ENCODE data around the gene DHRS4L2. TPM values are rescaled to one million over a fixed set of nuclear protein-coding genes. Genes with fewer than 3 reads are reported as not detected.

The DHRS4L2 gene
- 23.4 TPM for total RNA-seq

DNA sequence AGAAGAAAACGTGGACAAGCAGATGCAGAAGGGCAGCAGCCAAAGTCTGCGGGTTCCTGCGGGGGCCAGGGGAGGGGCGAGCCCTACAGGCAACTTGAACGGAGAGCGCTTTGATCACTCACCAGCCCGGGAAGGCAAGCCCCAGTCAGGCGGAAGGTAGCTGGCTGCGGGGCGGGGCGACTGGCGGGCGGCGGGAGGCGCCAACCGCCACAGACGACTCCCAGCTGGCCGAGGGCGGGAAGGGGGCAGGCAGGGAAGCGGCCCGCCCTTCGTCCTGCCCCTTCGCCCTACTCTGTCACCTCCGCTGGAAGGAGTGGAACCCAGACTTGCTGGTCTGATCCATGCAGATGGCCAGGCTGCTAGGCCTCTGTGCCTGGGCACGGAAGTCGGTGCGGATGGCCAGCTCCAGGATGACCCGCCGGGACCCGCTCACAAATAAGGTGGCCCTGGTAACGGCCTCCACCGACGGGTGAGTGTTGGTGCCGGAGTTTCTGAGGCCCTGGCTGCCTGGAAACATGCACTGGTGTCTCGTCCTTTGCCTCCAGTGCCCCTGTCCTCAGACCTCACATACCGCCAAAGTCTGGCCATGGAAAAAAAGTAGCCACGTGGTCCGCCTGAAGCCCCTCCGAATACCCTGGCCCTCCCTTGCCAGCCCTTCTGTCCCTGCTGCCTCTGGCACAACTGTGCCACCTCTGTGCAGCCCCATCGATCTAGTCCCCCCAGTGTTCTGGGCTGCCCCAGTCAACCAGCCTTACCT is at the start of gene DHRS4L2:
TSS of gene DHRS4L2 (plus strand) at position 323 of the 757 bp plus-strand sequence. CDS start at position 342, 19 bp downstream.

DNA sequence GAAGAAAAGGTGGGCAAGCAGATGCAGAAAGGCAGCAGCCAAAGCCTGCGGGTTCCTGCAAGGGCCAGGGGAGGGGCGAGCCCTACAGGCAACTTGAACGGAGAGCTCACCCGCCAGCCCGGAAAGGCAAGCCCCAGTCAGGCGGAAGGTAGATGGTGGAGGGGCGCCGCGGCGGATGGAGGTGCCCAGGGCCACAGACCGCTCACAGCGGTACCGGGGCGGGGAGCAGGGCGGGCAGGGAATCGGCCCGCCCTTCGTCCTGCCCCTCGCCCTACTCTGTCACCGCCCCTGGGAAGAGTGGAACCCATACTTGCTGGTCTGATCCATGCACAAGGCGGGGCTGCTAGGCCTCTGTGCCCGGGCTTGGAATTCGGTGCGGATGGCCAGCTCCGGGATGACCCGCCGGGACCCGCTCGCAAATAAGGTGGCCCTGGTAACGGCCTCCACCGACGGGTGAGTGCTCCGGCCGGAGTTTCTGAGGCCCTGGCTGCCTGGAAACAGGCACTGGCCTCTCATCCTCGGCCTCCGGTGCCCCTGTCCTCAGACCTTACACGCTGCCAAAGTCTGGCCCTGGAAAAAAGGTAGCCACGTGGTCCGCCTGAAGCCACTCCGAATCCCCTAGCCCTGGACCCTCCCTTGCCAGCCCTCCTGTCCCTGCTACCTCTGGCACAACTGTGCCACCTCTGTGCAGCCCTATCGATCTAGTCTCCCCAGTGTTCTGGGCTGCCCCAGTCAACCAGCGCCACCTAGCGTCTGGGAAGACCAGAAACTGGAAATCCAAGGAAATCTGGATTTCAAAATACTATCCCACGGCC is 35.1 kb upstream of the DHRS4L2 start, which contains the start of gene DHRS4:
TSS of gene DHRS4 (plus strand) at position 307 of the 815 bp plus-strand sequence. CDS start at position 326, 19 bp downstream.

DNA sequence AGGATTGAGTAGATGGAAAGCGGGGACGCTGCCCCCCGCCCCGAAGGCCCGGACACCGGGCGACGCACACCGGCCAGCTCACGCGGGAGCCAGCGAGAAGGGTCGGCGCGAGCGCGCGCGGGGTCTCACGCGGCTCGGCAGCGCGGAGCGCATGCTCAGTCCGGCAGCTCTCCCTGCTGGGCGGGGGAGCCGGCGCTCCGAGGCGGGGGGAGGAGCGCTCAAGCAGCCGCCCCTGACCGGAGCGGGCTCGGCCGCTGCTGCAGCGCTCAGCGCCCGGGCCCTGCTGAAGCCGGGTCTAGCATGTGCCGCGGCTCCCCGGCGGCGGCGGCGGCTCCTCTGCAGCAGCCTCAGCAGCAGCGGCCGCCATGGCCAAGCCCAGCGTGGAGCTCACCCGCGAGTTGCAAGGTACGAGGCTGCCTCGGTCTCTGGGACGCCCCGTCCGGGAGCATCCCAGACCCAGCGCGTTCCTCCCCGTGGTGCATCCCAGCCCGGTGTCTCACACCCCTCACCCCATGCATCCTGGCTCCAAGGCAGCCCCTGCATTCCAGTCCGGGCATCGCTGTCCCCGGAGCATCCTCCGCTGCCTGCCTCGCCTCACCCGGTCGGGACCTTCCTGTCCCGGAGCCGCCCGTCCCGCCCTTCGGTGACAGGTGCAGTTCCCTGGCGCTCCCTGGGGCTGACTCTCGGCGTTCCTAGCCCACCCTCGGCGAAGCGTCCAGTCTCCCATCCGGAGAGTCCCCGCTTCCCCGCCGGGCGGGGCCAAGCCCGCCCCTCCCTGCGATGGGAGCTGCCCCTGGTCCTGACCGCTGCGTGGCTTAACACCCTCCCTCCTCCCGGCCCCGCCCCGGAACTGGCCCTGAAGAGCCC is 63.3 kb downstream of the DHRS4L2 start, which contains the start of gene CARMIL3:
TSS of gene CARMIL3 (plus strand) at position 221 of the 867 bp plus-strand sequence. CDS start at position 366, 145 bp downstream.

Other genes with a start within 250 kb of the DHRS4L2 start
- 41.9 TPM for gene DHRS4, start 35.2 kb upstream of the DHRS4L2 start, total RNA-seq
- 1.9 TPM for gene CARMIL3, start 63.1 kb downstream of the DHRS4L2 start, total RNA-seq
- not detected for gene CPNE6, start 82.6 kb downstream of the DHRS4L2 start, total RNA-seq
- gene PCK2, start 105.4 kb downstream of the DHRS4L2 start, total RNA-seq: 26.3 TPM
- 145 TPM for gene DCAF11, start 125.8 kb downstream of the DHRS4L2 start, total RNA-seq
- gene NRL, start 126.0 kb downstream of the DHRS4L2 start, total RNA-seq: 4.4 TPM
- gene FITM1, start 141.7 kb downstream of the DHRS4L2 start, total RNA-seq: 39.1 TPM
- 95.0 TPM for gene PSME1, start 147.3 kb downstream of the DHRS4L2 start, total RNA-seq
- gene EMC9, start 152.7 kb downstream of the DHRS4L2 start, total RNA-seq: 13.4 TPM
- gene PSME2, start 157.7 kb downstream of the DHRS4L2 start, total RNA-seq: 85.5 TPM
- gene RNF31, start 158.6 kb downstream of the DHRS4L2 start, total RNA-seq: 52.8 TPM
- 58.3 TPM for gene IRF9, start 172.3 kb downstream of the DHRS4L2 start, total RNA-seq
- gene REC8, start 183.2 kb downstream of the DHRS4L2 start, total RNA-seq: 28.1 TPM
- gene IPO4, start 199.9 kb downstream of the DHRS4L2 start, total RNA-seq: 56.7 TPM
- gene TM9SF1, start 206.5 kb downstream of the DHRS4L2 start, total RNA-seq: 51.6 TPM
- gene TSSK4, start 216.8 kb downstream of the DHRS4L2 start, total RNA-seq: not detected
- 21.8 TPM for gene CHMP4A, start 224.6 kb downstream of the DHRS4L2 start, total RNA-seq
- 14.4 TPM for gene MDP1, start 227.1 kb downstream of the DHRS4L2 start, total RNA-seq
- gene NEDD8, start 243.4 kb downstream of the DHRS4L2 start, total RNA-seq: 56.1 TPM
- 60.7 TPM for gene GMPR2, start 244.0 kb downstream of the DHRS4L2 start, total RNA-seq

Data from metanephros (tissue), 1 donor.